Ishikawa (cell line): ENCODE data around the gene SMIM41.

Source experiments
- CEBPB ChIP-seq: IDR thresholded peaks from 2 replicates; pipeline ENCODE4 v1.6.1; 2012
- CREB1 ChIP-seq: IDR thresholded peaks from 2 replicates; pipeline ENCODE4 v1.6.1; 2012; ENCODE audit warnings: low read depth
- EGR1 ChIP-seq: IDR thresholded peaks from 2 replicates; pipeline ENCODE4 v1.6.1; 2012
- EP300 ChIP-seq: IDR thresholded peaks from 2 replicates; pipeline ENCODE4 v1.6.1; 2012; ENCODE audit warnings: borderline replicate concordance
- MAX ChIP-seq: IDR thresholded peaks from 2 replicates; pipeline ENCODE4 v1.6.1; 2012
- RAD21 ChIP-seq: IDR thresholded peaks from 2 replicates; pipeline ENCODE4 v1.6.1; 2012; ENCODE audit warnings: low read depth
- REST ChIP-seq: IDR thresholded peaks from 2 replicates; pipeline ENCODE4 v1.6.1; 2012; ENCODE audit warnings: low read depth, mild to moderate bottlenecking
- TAF1 ChIP-seq: IDR thresholded peaks from 2 replicates; pipeline ENCODE4 v1.6.1; 2012; ENCODE audit warnings: low read depth, mild to moderate bottlenecking
- TCF12 ChIP-seq: IDR thresholded peaks from 2 replicates; pipeline ENCODE4 v1.6.1; 2012; ENCODE audit warnings: low read depth
- TEAD4 ChIP-seq: IDR thresholded peaks from 2 replicates; pipeline ENCODE4 v1.6.1; 2012
- USF1 ChIP-seq: IDR thresholded peaks from 2 replicates; pipeline ENCODE4 v1.6.1; 2012
- YY1 ChIP-seq: IDR thresholded peaks from 2 replicates; pipeline ENCODE4 v1.6.1; 2012; ENCODE audit warnings: low read depth
- ZBTB7A ChIP-seq: IDR thresholded peaks from 2 replicates; pipeline ENCODE4 v1.6.1; 2012; ENCODE audit warnings: low read depth

GRCh38 chr12:52155048-52155868 is 75.8 kb downstream of the SMIM41 start:
- TF ChIP-seq REST (no peak), RAD21 (no peak), TEAD4 (no peak), YY1 (no peak), EP300 (no peak), USF1 (no peak), EGR1 (no peak), TAF1 (no peak), ZBTB7A (no peak), CREB1 (no peak), CEBPB (no peak), MAX (0 out of 2 replicates have a peak, but pooled peaks have one; percentile 6), TCF12 (no peak)
